ENCODE results near the gene PTPRS. TPM values are rescaled to one million over a fixed set of nuclear protein-coding genes. Genes with fewer than 3 reads are reported as not detected.

PTPRS gene
- total and polyA plus RNA-seq, 2 of the 13 experiments (the other 11 are each of a cell fraction or from before 2014, with no cell fraction given) = 32.7 to 43.9 TPM

GRCh38 chr19:5345895-5346386 lies 5.3 kb upstream of the PTPRS start (continued):
- no peak for TF ChIP-seq ZBTB14 (CRISPR knock-in tag; IDR thresholded peaks at IDR 0.05)
- peak; percentile 51 for TF ChIP-seq MED1 (CRISPR knock-in tag; IDR thresholded peaks at IDR 0.05)
- no peak for TF ChIP-seq ZNF143 (CRISPR knock-in tag; IDR thresholded peaks at IDR 0.05)
- TF ChIP-seq HHEX (CRISPR knock-in tag; IDR thresholded peaks at IDR 0.05) = no peak
- TF ChIP-seq ZNF567 (CRISPR knock-in tag; IDR thresholded peaks at IDR 0.05; ENCODE audit: borderline replicate concordance) = no peak
- TF ChIP-seq MLLT10 (CRISPR knock-in tag; IDR thresholded peaks at IDR 0.05) = no peak
- no peak for TF ChIP-seq ZNF513 (CRISPR knock-in tag; conservative IDR thresholded peaks at IDR 0.05)
- TF ChIP-seq TAF1 (CRISPR knock-in tag; IDR thresholded peaks at IDR 0.05) = no peak
- no peak for TF ChIP-seq ZNF20 (CRISPR knock-in tag; IDR thresholded peaks at IDR 0.05)
- no peak for TF ChIP-seq MAFK (conservative IDR thresholded peaks at IDR 0.05 in 1 of 2, IDR thresholded peaks at IDR 0.05 in 1 of 2; ENCODE audit: low read length in 2 of 2)
- no peak for TF ChIP-seq ZNF720 (CRISPR knock-in tag; IDR thresholded peaks at IDR 0.05)
- no peak for TF ChIP-seq CREB3 (CRISPR knock-in tag; IDR thresholded peaks at IDR 0.05)
- no peak for TF ChIP-seq CSRNP2 (CRISPR knock-in tag; conservative IDR thresholded peaks at IDR 0.05; ENCODE audit: low read depth)
- no peak for TF ChIP-seq CTCF (CRISPR knock-in tag; IDR thresholded peaks at IDR 0.05)
- TF ChIP-seq GPBP1L1 (CRISPR knock-in tag; IDR thresholded peaks at IDR 0.05) = no peak
- peak in 1 of 2 experiments; percentile 80; a peak in 2 of 4 replicates for TF ChIP-seq REST (IDR thresholded peaks at IDR 0.05; ENCODE audit: borderline replicate concordance in 1 of 2, low read depth in 1 of 2, low read length in 2 of 2)
- no peak for TF ChIP-seq ZNF766 (CRISPR knock-in tag; IDR thresholded peaks at IDR 0.05; ENCODE audit: borderline replicate concordance)

All from HepG2 (cell line).